HL-60 (cell line): ENCODE data around the gene APOL2.

Experiments used
- CTCF ChIP-seq: IDR thresholded peaks from one replicate; pipeline ENCODE4 v1.5.1; 2011; ENCODE audit warnings: low read length, control low read depth, inconsistent platforms; ENCODE audit not compliant: insufficient read depth
- POLR2AphosphoS5 ChIP-seq: IDR thresholded peaks from 2 replicates; pipeline ENCODE4 v1.6.1; 2012; ENCODE audit warnings: low read depth

GRCh38 chr22:36247955-36248354 is 8.6 kb upstream of the APOL2 start:
- TF ChIP-seq POLR2AphosphoS5, result no peak
- no peak for TF ChIP-seq CTCF
